Measurements from ENCODE around the gene DUS1L. TPM values are rescaled to one million over a fixed set of nuclear protein-coding genes. Genes with fewer than 3 reads are reported as not detected.

DUS1L gene
- total and polyA plus RNA-seq, 9 donors: 15.0 to 72.4 (median 62.5) TPM

DNA sequence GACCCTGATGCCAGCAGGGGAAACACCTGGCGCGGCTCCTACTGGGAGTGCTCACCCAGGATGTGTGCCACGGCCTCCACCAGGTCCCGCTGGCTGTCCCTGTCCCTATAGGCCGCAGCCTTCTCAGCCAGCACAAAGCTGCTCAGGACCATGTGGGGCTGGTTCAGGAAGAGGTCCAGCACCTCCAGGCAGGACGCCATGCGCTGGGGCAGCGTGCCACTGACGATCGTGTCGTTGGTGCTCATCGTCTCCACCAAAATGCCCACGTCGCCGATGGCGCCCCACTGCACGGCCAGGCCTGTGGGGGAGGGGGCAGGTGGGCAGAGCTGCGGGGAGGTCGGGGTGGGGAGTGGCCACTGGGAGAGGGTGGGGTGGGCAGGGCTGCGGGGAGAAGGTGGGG lies 15.9 kb upstream of the DUS1L start:
- TF ChIP-seq POLR2A (IDR thresholded peaks at IDR 0.05) (no peak), CTCF (IDR thresholded peaks at IDR 0.05) (no peak), EP300 (IDR thresholded peaks at IDR 0.05) (no peak)
- 86 to 92% (median 88%) methylated on average over 14 to 19 of the region's 20 CpGs for WGBS, 3 donors
- intact Hi-C loops (cut with DNase I): no loop called here
- H3K4me1 ChIP-seq (ENCODE audit: insufficient read depth): peaks cover 2% of the 10 kb centered on the region
- H3K27me3 ChIP-seq: no peaks in the 10 kb centered on the region
- H3K36me3 ChIP-seq: no peaks in the 10 kb centered on the region
- no peak for DNase-seq
- no peaks in the 10 kb centered on the region for H3K9me3 ChIP-seq
- H3K4me3 ChIP-seq: no peak overlapping the region
- H3K27ac ChIP-seq: no peak overlapping the region

GRCh38 chr17:82080789-82081464 lies 15.3 kb upstream of the DUS1L start:
- no peaks in the 10 kb centered on the region for H3K27me3 ChIP-seq
- intact Hi-C loops (cut with DNase I): no loop called here
- H3K4me1 ChIP-seq (ENCODE audit: insufficient read depth): peaks cover 2% of the 10 kb centered on the region
- no peak for TF ChIP-seq CTCF (IDR thresholded peaks at IDR 0.05)
- no peak for TF ChIP-seq POLR2A (IDR thresholded peaks at IDR 0.05)
- no peak for TF ChIP-seq EP300 (IDR thresholded peaks at IDR 0.05)
- H3K27ac ChIP-seq: no peak overlapping the region
- no peak for DNase-seq
- no peak overlapping the region for H3K4me3 ChIP-seq
- 91 to 93% (median 93%) methylated on average over 43 to 44 of the region's 44 CpGs for WGBS, 3 donors
- no peaks in the 10 kb centered on the region for H3K36me3 ChIP-seq
- H3K9me3 ChIP-seq: no peaks in the 10 kb centered on the region

GRCh38 chr17:82080048-82080788 lies 14.6 kb upstream of the DUS1L start:
- intact Hi-C loops (cut with DNase I): no loop called here
- no peaks in the 10 kb centered on the region for H3K36me3 ChIP-seq
- H3K4me1 ChIP-seq (ENCODE audit: insufficient read depth): peaks cover 2% of the 10 kb centered on the region
- TF ChIP-seq EP300 (IDR thresholded peaks at IDR 0.05) (no peak), CTCF (IDR thresholded peaks at IDR 0.05) (no peak), POLR2A (IDR thresholded peaks at IDR 0.05) (no peak)
- no peak overlapping the region for H3K4me3 ChIP-seq
- no peaks in the 10 kb centered on the region for H3K9me3 ChIP-seq
- H3K27me3 ChIP-seq: no peaks in the 10 kb centered on the region
- no peak for DNase-seq
- 75 to 81% (median 77%) methylated on average over 36 of the region's 36 CpGs for WGBS, 3 donors
- H3K27ac ChIP-seq: no peak overlapping the region

GRCh38 chr17:82079001-82079677 lies 13.5 kb upstream of the DUS1L start:
- H3K9me3 ChIP-seq: no peaks in the 10 kb centered on the region
- no peak for DNase-seq
- no peaks in the 10 kb centered on the region for H3K36me3 ChIP-seq
- WGBS, 3 donors: 91 to 95% (median 93%) methylated on average over 34 to 47 of the region's 47 CpGs
- no peaks in the 10 kb centered on the region for H3K27me3 ChIP-seq
- H3K4me1 ChIP-seq (ENCODE audit: insufficient read depth): peaks cover 2% of the 10 kb centered on the region
- H3K27ac ChIP-seq: no peak overlapping the region
- no peak for TF ChIP-seq POLR2A (IDR thresholded peaks at IDR 0.05)
- no peak for TF ChIP-seq CTCF (IDR thresholded peaks at IDR 0.05)
- no peak for TF ChIP-seq EP300 (IDR thresholded peaks at IDR 0.05)
- H3K4me3 ChIP-seq: no peak overlapping the region
- intact Hi-C loops (cut with DNase I): no loop called here
